Neural cell (in vitro differentiated cells): ENCODE data around the gene DHPS. TPM values are rescaled to one million over a fixed set of nuclear protein-coding genes. Genes with fewer than 3 reads are reported as not detected.
"Not testable (repeated sequence)": the region's sequence is repeated elsewhere in the genome, so short reads cannot be mapped to it uniquely, and the experiment has no call there.

Experiments
- H2AFZ ChIP-seq: fragments of 200-600, 300-800 bp; sonication (generic), shearing (Covaris generic); 2 replicates; pipeline ENCODE4 v1.6.0; 2014; ENCODE audit warnings: low read depth, mild to moderate bottlenecking, antibody characterized with exemption, low read length, moderate library complexity
- H3F3A ChIP-seq: fragments of 200-600 bp; shearing (Covaris generic); 2 replicates; pipeline ENCODE4 v1.6.1; 2016; ENCODE audit warnings: mild to moderate bottlenecking, moderate library complexity, mixed read lengths, antibody characterized with exemption, low read length; ENCODE audit not compliant: insufficient read depth, poor library complexity, severe bottlenecking
- H3K27ac ChIP-seq: fragments of 200-600, 300-800 bp; sonication (generic), shearing (Covaris generic); 2 replicates; pipeline ENCODE4 v1.5.1; 2014; ENCODE audit warnings: mild to moderate bottlenecking, low read length, moderate library complexity
- H3K27me3 ChIP-seq: fragments of 300-800, 200-600 bp; sonication (generic), shearing (Covaris generic); 2 replicates; pipeline ENCODE4 v1.6.0; 2014; ENCODE audit warnings: mild to moderate bottlenecking, low read depth, low read length, moderate library complexity; ENCODE audit not compliant: insufficient read depth
- H3K36me3 ChIP-seq: fragments of 300-800, 200-600 bp; sonication (generic), shearing (Covaris generic); 2 replicates; pipeline ENCODE4 v1.5.1; 2014; ENCODE audit warnings: mild to moderate bottlenecking, antibody characterized with exemption, low read length, moderate library complexity; ENCODE audit not compliant: insufficient read depth
- H3K4me2 ChIP-seq: fragments of 300-800, 200-600 bp; sonication (generic), shearing (Covaris generic); 2 replicates; pipeline ENCODE4 v1.6.0; 2014; ENCODE audit warnings: mild to moderate bottlenecking, low read length
- H3K4me3 ChIP-seq: fragments of 300-800, 200-600 bp; sonication (generic), shearing (Covaris generic); 2 replicates; pipeline ENCODE4 v1.5.1; 2014; ENCODE audit warnings: mild to moderate bottlenecking, low read length, moderate library complexity
- H3K79me2 ChIP-seq: fragments of 200-600 bp; shearing (Covaris generic); replicated peaks from 2 replicates; pipeline ENCODE4 v1.6.0; 2014; ENCODE audit warnings: mild to moderate bottlenecking, low read length, moderate library complexity; ENCODE audit not compliant: insufficient read depth
- H3K9ac ChIP-seq: fragments of 300-800, 200-600 bp; sonication (generic), shearing (Covaris generic); 2 replicates; pipeline ENCODE4 v1.6.1; 2016; ENCODE audit warnings: mild to moderate bottlenecking, low read length, mixed read lengths
- H3K9me2 ChIP-seq: fragments of 200-600 bp; shearing (Covaris generic); 2 replicates; pipeline ENCODE4 v1.6.1; 2016; ENCODE audit warnings: mild to moderate bottlenecking, low read length, mixed read lengths; ENCODE audit not compliant: insufficient read depth
- H3K9me3 ChIP-seq: fragments of 200-600, 300-800 bp; sonication (generic), shearing (Covaris generic); 2 replicates; pipeline ENCODE4 v1.6.1; 2016; ENCODE audit warnings: mild to moderate bottlenecking, mixed run types, low read length, moderate library complexity, mixed read lengths
- H4K20me1 ChIP-seq: fragments of 200-600 bp; shearing (Covaris generic); 2 replicates; pipeline ENCODE4 v1.6.1; 2016; ENCODE audit warnings: mild to moderate bottlenecking, mixed run types; ENCODE audit not compliant: insufficient read depth
- EP300 ChIP-seq: fragments of 450-650 bp; conservative IDR thresholded peaks from 2 replicates; pipeline ENCODE4 v1.6.1; 2014; ENCODE audit warnings: antibody characterized with exemption, mild to moderate bottlenecking, moderate library complexity; ENCODE audit not compliant: poor library complexity, severe bottlenecking
- EZH2 ChIP-seq: fragments of 200-600, 300-800 bp; shearing (Covaris generic), sonication (generic); IDR thresholded peaks from 2 replicates; pipeline ENCODE4 v1.6.1; 2014; ENCODE audit warnings: antibody characterized with exemption, low read length, borderline replicate concordance, mild to moderate bottlenecking; ENCODE audit not compliant: insufficient read depth, poor library complexity, severe bottlenecking
- MXI1 ChIP-seq: fragments of 450-650 bp; conservative IDR thresholded peaks from 2 replicates; pipeline ENCODE4 v1.6.1; 2014; ENCODE audit warnings: antibody characterized with exemption, mild to moderate bottlenecking; ENCODE audit not compliant: poor library complexity, severe bottlenecking
- POLR2AphosphoS5 ChIP-seq: IDR thresholded peaks from 2 replicates; pipeline ENCODE4 v1.6.1; 2012
- RAD21 ChIP-seq: fragments of 450-650 bp; conservative IDR thresholded peaks from 2 replicates; pipeline ENCODE4 v1.6.1; 2014; ENCODE audit warnings: antibody characterized with exemption, mild to moderate bottlenecking, moderate library complexity
- SMC3 ChIP-seq: fragments of 450-650 bp; conservative IDR thresholded peaks from 2 replicates; pipeline ENCODE4 v1.6.1; 2014; ENCODE audit warnings: antibody characterized with exemption, mild to moderate bottlenecking, moderate library complexity; ENCODE audit not compliant: poor library complexity
- TAF1 ChIP-seq: IDR thresholded peaks from 2 replicates; pipeline ENCODE4 v1.6.1; 2012; ENCODE audit warnings: low read depth
- polyA plus RNA-seq: library from polyadenylated mRNA; depleted of rRNA; stranded (reverse); fragments of >200 nt; gene quantifications from 2 replicates; pipeline ENCODE4 v1.2.3, GENCODE V29; 2014
- TF ChIP-seq, protein P1 (sequence below): IDR thresholded peaks from 2 replicates; pipeline ENCODE4 v1.6.1; 2012; ENCODE audit warnings: borderline replicate concordance
- TF ChIP-seq, protein P2 (sequence below): fragments of 450-650 bp; IDR thresholded peaks from 2 replicates; pipeline ENCODE4 v1.5.1; 2014; ENCODE audit warnings: antibody characterized with exemption, mild to moderate bottlenecking, moderate library complexity; ENCODE audit not compliant: poor library complexity, severe bottlenecking

DHPS gene
- polyA plus RNA-seq, 1 donor from 2014 or later, result 239 TPM

DNA sequence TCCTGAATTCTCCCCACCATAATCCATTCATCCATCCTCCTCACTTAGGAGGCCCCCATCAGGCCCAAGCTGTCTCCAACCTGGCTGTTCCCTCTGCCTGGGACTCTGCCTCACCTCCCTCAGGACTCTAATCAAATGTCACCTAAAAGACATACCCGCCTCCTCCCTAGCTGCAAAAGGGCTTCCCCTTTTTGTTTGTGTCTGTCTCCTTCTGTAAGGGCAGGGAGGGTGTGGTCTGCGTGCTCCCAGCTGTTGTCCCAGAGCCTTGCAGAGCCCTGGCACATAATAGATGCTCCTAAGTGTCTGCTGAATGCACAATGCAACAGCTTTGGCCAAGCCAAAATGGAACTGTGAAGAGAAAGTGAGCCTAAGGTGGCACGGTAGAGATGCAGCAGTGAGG, 48.4 kb upstream of the DHPS start:
- no peak overlapping the region for H3K4me3 ChIP-seq
- no peak overlapping the region for H3K4me2 ChIP-seq
- no peak for TF ChIP-seq SMC3
- no peak overlapping the region for H3K27ac ChIP-seq
- H3F3A ChIP-seq, result no peaks in the 10 kb centered on the region
- H3K9me3 ChIP-seq, result no peaks in the 10 kb centered on the region
- no peak overlapping the region for H3K9ac ChIP-seq
- H3K36me3 ChIP-seq, result no peaks in the 10 kb centered on the region
- no peaks in the 10 kb centered on the region for H4K20me1 ChIP-seq
- H3K79me2 ChIP-seq, result peaks cover 31% of the 10 kb centered on the region
- no peaks in the 10 kb centered on the region for H3K27me3 ChIP-seq
- H3K9me2 ChIP-seq, result no peaks in the 10 kb centered on the region
- H2AFZ ChIP-seq, result no peak overlapping the region

DNA sequence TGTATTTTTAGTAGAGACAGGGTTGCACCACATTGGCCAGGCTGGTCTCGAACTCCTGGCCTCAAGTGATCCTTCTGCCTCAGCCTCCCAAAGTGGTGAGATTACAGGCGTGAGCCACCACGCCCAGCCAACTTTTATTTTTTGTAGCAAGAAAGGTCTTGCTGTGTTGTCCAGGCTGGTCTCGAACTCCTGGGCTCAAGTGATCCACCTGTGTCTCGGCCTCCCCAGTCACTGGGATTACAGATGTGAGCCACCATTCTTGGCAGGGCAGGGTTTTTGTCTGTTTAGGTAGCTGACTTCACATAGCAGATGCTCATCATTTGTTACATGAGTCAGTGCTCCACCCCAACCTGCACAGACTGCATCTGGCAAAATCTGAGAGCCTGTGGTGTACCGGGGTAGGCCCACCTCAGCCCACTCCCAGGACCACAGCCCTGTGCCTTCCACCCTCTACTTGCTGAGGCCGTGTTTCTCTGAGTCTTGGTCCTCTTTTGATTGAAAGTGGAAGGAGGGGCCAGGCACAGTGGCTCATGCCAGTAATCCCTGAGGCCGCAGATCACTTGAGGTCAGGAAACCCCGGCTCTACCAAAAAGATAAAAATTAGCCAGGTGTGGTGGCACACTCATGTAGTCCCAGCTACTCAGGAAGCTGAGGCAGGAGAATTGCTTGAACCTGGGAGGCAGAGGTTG, 46.2 kb upstream of the DHPS start:
- H3K27ac ChIP-seq, result no peak overlapping the region
- no peaks in the 10 kb centered on the region for H3K9me3 ChIP-seq
- no peaks in the 10 kb centered on the region for H4K20me1 ChIP-seq
- no peak overlapping the region for H3K4me2 ChIP-seq
- TF ChIP-seq, protein P1, sequence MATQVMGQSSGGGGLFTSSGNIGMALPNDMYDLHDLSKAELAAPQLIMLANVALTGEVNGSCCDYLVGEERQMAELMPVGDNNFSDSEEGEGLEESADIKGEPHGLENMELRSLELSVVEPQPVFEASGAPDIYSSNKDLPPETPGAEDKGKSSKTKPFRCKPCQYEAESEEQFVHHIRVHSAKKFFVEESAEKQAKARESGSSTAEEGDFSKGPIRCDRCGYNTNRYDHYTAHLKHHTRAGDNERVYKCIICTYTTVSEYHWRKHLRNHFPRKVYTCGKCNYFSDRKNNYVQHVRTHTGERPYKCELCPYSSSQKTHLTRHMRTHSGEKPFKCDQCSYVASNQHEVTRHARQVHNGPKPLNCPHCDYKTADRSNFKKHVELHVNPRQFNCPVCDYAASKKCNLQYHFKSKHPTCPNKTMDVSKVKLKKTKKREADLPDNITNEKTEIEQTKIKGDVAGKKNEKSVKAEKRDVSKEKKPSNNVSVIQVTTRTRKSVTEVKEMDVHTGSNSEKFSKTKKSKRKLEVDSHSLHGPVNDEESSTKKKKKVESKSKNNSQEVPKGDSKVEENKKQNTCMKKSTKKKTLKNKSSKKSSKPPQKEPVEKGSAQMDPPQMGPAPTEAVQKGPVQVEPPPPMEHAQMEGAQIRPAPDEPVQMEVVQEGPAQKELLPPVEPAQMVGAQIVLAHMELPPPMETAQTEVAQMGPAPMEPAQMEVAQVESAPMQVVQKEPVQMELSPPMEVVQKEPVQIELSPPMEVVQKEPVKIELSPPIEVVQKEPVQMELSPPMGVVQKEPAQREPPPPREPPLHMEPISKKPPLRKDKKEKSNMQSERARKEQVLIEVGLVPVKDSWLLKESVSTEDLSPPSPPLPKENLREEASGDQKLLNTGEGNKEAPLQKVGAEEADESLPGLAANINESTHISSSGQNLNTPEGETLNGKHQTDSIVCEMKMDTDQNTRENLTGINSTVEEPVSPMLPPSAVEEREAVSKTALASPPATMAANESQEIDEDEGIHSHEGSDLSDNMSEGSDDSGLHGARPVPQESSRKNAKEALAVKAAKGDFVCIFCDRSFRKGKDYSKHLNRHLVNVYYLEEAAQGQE, result no peak
- TF ChIP-seq EZH2 (no peak), MXI1 (no peak), EP300 (no peak), RAD21 (no peak), SMC3 (no peak), POLR2AphosphoS5 (no peak), TAF1 (no peak)
- TF ChIP-seq, protein P2, sequence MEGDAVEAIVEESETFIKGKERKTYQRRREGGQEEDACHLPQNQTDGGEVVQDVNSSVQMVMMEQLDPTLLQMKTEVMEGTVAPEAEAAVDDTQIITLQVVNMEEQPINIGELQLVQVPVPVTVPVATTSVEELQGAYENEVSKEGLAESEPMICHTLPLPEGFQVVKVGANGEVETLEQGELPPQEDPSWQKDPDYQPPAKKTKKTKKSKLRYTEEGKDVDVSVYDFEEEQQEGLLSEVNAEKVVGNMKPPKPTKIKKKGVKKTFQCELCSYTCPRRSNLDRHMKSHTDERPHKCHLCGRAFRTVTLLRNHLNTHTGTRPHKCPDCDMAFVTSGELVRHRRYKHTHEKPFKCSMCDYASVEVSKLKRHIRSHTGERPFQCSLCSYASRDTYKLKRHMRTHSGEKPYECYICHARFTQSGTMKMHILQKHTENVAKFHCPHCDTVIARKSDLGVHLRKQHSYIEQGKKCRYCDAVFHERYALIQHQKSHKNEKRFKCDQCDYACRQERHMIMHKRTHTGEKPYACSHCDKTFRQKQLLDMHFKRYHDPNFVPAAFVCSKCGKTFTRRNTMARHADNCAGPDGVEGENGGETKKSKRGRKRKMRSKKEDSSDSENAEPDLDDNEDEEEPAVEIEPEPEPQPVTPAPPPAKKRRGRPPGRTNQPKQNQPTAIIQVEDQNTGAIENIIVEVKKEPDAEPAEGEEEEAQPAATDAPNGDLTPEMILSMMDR, result no peak
- H3K79me2 ChIP-seq, result peaks cover 19% of the 10 kb centered on the region
- H3K9me2 ChIP-seq, result no peaks in the 10 kb centered on the region
- no peaks in the 10 kb centered on the region for H3K36me3 ChIP-seq
- no peaks in the 10 kb centered on the region for H3K27me3 ChIP-seq
- peaks cover 4% of the 10 kb centered on the region for H3F3A ChIP-seq
- no peak overlapping the region for H3K9ac ChIP-seq
- H3K4me3 ChIP-seq, result no peak overlapping the region
- no peak overlapping the region for H2AFZ ChIP-seq

DNA sequence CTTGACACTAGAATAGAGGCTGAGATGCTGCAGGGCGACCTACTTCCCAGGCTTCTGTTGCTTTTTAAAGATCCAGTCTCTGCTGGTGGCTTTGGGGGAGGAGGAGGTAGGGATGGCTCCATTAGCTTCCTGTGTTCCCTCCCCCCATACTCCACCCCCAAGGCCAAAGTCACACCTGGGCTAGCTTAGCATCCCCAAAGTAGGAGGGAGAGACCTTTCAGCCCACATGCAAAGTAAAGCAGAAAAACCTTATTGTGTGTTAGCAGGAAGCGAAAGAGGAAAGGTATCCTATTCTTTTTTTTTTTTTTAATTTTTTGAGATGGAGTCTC, 45.3 kb upstream of the DHPS start:
- no peak overlapping the region for H3K27ac ChIP-seq
- H3K9me3 ChIP-seq, result no peaks in the 10 kb centered on the region
- TF ChIP-seq EP300 (no peak), TAF1 (no peak)
- no peak overlapping the region for H2AFZ ChIP-seq
- peaks cover 9% of the 10 kb centered on the region for H3K79me2 ChIP-seq
- H3K9me2 ChIP-seq, result no peaks in the 10 kb centered on the region
- no peak overlapping the region for H3K9ac ChIP-seq
- no peak overlapping the region for H3K4me3 ChIP-seq
- no peaks in the 10 kb centered on the region for H4K20me1 ChIP-seq
- no peaks in the 10 kb centered on the region for H3K27me3 ChIP-seq
- H3F3A ChIP-seq, result peaks cover 5% of the 10 kb centered on the region
- H3K4me2 ChIP-seq, result no peak overlapping the region
- no peaks in the 10 kb centered on the region for H3K36me3 ChIP-seq

DNA sequence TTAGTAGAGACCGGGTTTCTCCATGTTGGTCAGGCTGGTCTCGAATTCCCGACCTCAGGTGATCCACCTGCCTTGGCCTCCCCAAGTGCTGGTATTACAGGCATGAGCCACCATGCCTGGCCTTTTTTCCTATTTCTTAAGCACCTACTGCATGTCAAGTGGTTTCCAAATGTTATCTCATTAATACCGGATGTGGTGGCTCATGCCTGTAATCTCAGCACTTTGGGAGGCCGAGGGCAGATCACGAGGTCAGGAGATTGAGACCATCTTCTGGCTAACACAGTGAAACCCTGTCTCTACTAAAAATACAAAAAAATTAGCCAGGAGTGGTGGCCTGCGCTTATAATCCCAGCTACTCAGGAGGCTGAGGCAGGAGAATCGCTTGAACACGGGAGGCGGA, 43.9 kb upstream of the DHPS start:
- not testable (repeated sequence) for H3K36me3 ChIP-seq, H4K20me1 ChIP-seq, H3K4me2 ChIP-seq, H3K9ac ChIP-seq, H3F3A ChIP-seq, H3K4me3 ChIP-seq, H3K9me2 ChIP-seq, H3K27me3 ChIP-seq, H3K9me3 ChIP-seq, H3K27ac ChIP-seq, H2AFZ ChIP-seq
- peaks cover 11% of the 10 kb centered on the region for H3K79me2 ChIP-seq
